ENCODE measurements around the gene ADAM17.
"Not testable (repeated sequence)": the region's sequence is repeated elsewhere in the genome, so short reads cannot be mapped to it uniquely, and the experiment has no call there.

Gene ADAM17

DNA sequence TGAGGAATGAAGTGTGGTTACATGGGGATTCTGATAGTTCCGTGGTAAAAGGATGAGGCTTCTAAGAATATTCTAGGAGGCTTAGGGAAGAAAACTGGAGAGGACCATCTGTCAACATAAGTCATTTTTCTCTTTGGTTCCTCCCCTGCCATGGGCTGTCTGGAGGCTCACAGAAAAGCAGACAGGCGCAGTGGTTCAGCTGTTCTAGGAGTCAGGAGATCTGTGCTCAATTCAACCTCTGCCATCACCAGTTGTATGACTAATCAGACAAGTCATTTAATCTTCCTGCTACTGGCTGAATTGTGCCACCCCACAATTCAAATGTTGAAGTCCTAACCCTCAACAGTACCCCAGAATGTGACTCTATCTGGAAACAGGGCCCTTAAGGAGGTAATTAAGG lies 36.4 kb downstream of the ADAM17 start:
- no peaks in the 10 kb centered on the region for H3K9me3 ChIP-seq (ENCODE audit: control insufficient read depth in 2 of 2, low read length in 2 of 2)
- H3K27ac ChIP-seq (ENCODE audit: low read length) = no peak overlapping the region
- no peak overlapping the region for H3K9ac ChIP-seq (ENCODE audit: low read length in 2 of 2)
- H3K4me1 ChIP-seq (ENCODE audit: control insufficient read depth, insufficient read depth, low read length) = no peaks in the 10 kb centered on the region
- H3K36me3 ChIP-seq (ENCODE audit: control insufficient read depth in 2 of 2, insufficient read depth in 2 of 2, low read length in 2 of 2) = peaks cover 25 to 34% of the 10 kb centered on the region in 2 donors
- no peak overlapping the region for H3K4me3 ChIP-seq (ENCODE audit: low read length in 2 of 2)
- no peaks in the 10 kb centered on the region for H3K27me3 ChIP-seq (ENCODE audit: control insufficient read depth in 1 of 2, insufficient read depth in 2 of 2, low read length in 2 of 2)

DNA sequence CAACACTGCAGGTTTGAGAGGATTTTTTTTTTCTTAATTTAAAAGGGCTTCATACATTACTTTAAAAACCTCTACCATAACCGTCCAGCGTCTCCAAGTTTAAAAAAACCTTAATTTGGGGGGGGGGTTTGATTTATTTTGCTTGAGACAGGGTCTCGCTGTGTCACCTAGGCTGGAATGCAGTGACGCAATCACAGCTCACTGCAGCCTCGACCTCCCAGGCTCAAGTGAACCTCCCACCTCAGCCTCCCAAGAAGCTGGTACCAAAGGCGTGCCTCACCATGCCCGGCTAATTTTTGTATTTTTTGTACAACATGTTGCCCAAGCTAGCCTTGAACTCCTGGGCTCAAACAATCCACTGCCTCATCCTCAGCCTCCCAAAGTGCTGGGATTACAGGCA lies 36.9 kb downstream of the ADAM17 start:
- peaks cover 25 to 33% of the 10 kb centered on the region in 2 donors for H3K36me3 ChIP-seq (ENCODE audit: control insufficient read depth in 2 of 2, insufficient read depth in 2 of 2, low read length in 2 of 2)
- H3K27me3 ChIP-seq (ENCODE audit: control insufficient read depth in 1 of 2, insufficient read depth in 2 of 2, low read length in 2 of 2) = no peaks in the 10 kb centered on the region

DNA sequence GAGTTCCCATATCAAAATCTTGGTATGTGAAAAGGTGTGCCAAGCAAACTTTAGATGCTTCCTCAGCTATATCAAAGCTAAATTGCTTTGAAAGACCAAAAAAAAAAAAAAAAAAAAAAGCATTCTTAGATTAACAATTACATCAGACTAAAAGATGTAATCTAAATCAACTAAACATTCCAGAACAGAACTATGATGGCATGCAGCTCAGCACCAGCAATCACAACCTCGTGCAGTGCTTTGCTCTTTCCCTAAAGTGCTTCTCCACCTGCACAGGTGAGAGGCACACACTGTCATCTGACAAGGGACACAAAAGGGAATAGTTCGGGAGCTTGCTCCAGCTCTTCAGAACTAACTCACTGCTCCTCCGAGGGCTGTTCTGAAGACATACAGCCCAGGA lies 37.5 kb downstream of the ADAM17 start:
- Histone ChIP-seq H3K4me3 (ENCODE audit: low read length in 2 of 2) (no peak overlapping the region), H3K4me1 (ENCODE audit: control insufficient read depth, insufficient read depth, low read length) (no peaks in the 10 kb centered on the region), H3K36me3 (ENCODE audit: control insufficient read depth in 2 of 2, insufficient read depth in 2 of 2, low read length in 2 of 2) (peaks cover 28 to 34% of the 10 kb centered on the region in 2 donors), H3K27ac (ENCODE audit: low read length) (no peak overlapping the region), H3K27me3 (ENCODE audit: control insufficient read depth in 1 of 2, insufficient read depth in 2 of 2, low read length in 2 of 2) (no peaks in the 10 kb centered on the region), H3K9me3 (ENCODE audit: control insufficient read depth in 2 of 2, low read length in 2 of 2) (no peaks in the 10 kb centered on the region), H3K9ac (ENCODE audit: low read length in 2 of 2) (no peak overlapping the region)

More for the DNA sequence above, 36.9 kb downstream of the ADAM17 start:
- no peaks in the 10 kb centered on the region for H3K9me3 ChIP-seq (ENCODE audit: control insufficient read depth in 2 of 2, low read length in 2 of 2)
- no peak overlapping the region for H3K4me3 ChIP-seq (ENCODE audit: low read length in 2 of 2)
- no peaks in the 10 kb centered on the region for H3K4me1 ChIP-seq (ENCODE audit: control insufficient read depth, insufficient read depth, low read length)
- no peak overlapping the region for H3K27ac ChIP-seq (ENCODE audit: low read length)
- H3K9ac ChIP-seq (ENCODE audit: low read length in 2 of 2) = no peak overlapping the region

- H3K27ac ChIP-seq (ENCODE audit: low read length) = no peak overlapping the region
- peaks cover 31 to 38% of the 10 kb centered on the region in 2 donors for H3K36me3 ChIP-seq (ENCODE audit: control insufficient read depth in 2 of 2, insufficient read depth in 2 of 2, low read length in 2 of 2)
- H3K4me1 ChIP-seq (ENCODE audit: control insufficient read depth, insufficient read depth, low read length) = no peaks in the 10 kb centered on the region
- no peaks in the 10 kb centered on the region for H3K9me3 ChIP-seq (ENCODE audit: control insufficient read depth in 2 of 2, low read length in 2 of 2)
- no peak overlapping the region for H3K4me3 ChIP-seq (ENCODE audit: low read length in 2 of 2)
- no peaks in the 10 kb centered on the region for H3K27me3 ChIP-seq (ENCODE audit: control insufficient read depth in 1 of 2, insufficient read depth in 2 of 2, low read length in 2 of 2)
- no peak overlapping the region for H3K9ac ChIP-seq (ENCODE audit: low read length in 2 of 2)
Measured at GRCh38 chr2:9517118-9517782, 38.4 kb downstream of the ADAM17 start.

DNA sequence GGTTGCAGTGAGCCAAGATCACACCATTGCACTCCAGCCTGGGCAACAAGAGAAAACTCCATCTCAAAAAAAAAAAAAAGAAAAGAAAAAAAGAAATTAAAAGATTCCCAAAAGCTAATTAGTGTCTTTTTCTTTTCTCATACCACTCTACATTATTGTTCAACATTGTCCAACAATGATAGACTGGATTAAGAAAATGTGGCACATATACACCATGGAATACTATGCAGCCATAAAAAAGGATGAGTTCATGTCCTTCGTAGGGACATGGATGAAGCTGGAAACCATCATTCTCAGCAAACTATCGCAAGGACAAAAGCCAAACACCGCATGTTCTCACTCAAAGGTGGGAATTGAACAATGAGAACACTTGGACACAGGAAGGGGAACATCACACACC lies 41.7 kb downstream of the ADAM17 start:
- not testable (repeated sequence) for H3K27me3 ChIP-seq (ENCODE audit: control insufficient read depth in 1 of 2, insufficient read depth in 2 of 2, low read length in 2 of 2); H3K4me1 ChIP-seq (ENCODE audit: control insufficient read depth, insufficient read depth, low read length); H3K9ac ChIP-seq (ENCODE audit: low read length in 2 of 2); H3K9me3 ChIP-seq (ENCODE audit: control insufficient read depth in 2 of 2, low read length in 2 of 2); H3K4me3 ChIP-seq (ENCODE audit: low read length in 2 of 2); H3K27ac ChIP-seq (ENCODE audit: low read length)
- H3K36me3 ChIP-seq (ENCODE audit: control insufficient read depth in 2 of 2, insufficient read depth in 2 of 2, low read length in 2 of 2) = peaks cover 19 to 25% of the 10 kb centered on the region in 2 donors

GRCh38 chr2:9508931-9509330 lies 46.7 kb downstream of the ADAM17 start:
- no peak overlapping the region for H3K9ac ChIP-seq (ENCODE audit: low read length in 2 of 2)
- H3K36me3 ChIP-seq (ENCODE audit: control insufficient read depth in 2 of 2, insufficient read depth in 2 of 2, low read length in 2 of 2) = peaks cover 17 to 22% of the 10 kb centered on the region in 2 donors
- H3K27me3 ChIP-seq (ENCODE audit: control insufficient read depth in 1 of 2, insufficient read depth in 2 of 2, low read length in 2 of 2) = no peaks in the 10 kb centered on the region
- no peak overlapping the region for H3K27ac ChIP-seq (ENCODE audit: low read length)
- H3K4me1 ChIP-seq (ENCODE audit: control insufficient read depth, insufficient read depth, low read length) = no peaks in the 10 kb centered on the region
- H3K4me3 ChIP-seq (ENCODE audit: low read length in 2 of 2) = no peak overlapping the region
- H3K9me3 ChIP-seq (ENCODE audit: control insufficient read depth in 2 of 2, low read length in 2 of 2) = no peaks in the 10 kb centered on the region

DNA sequence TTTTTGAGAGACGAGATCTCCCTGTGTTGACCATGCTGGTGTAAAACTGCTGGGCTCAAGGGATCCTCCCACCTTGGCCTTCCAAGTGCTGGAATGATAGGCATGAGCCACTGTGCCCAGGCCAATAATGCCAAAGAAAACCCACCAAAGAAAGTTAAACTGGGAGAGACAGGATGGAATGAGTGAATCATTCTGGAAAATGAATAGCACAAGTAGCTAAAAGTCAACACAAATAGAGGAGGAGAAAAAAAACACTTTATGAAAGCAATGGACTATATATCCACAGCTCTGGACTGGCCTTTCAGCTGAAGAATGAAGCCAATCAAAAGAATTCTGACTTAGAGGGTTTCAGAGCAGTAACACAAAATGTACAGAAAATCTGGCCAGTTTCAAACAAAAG lies 57.4 kb downstream of the ADAM17 start:
- Histone ChIP-seq H3K9me3 (ENCODE audit: control insufficient read depth in 2 of 2, low read length in 2 of 2) (no peaks in the 10 kb centered on the region), H3K9ac (ENCODE audit: low read length in 2 of 2) (no peak overlapping the region), H3K4me3 (ENCODE audit: low read length in 2 of 2) (no peak overlapping the region), H3K4me1 (ENCODE audit: control insufficient read depth, insufficient read depth, low read length) (no peaks in the 10 kb centered on the region), H3K27me3 (ENCODE audit: control insufficient read depth in 1 of 2, insufficient read depth in 2 of 2, low read length in 2 of 2) (no peaks in the 10 kb centered on the region), H3K36me3 (ENCODE audit: control insufficient read depth in 2 of 2, insufficient read depth in 2 of 2, low read length in 2 of 2) (peaks cover 33 to 35% of the 10 kb centered on the region in 2 donors), H3K27ac (ENCODE audit: low read length) (no peak overlapping the region)

- Histone ChIP-seq H3K27me3 (ENCODE audit: control insufficient read depth in 1 of 2, insufficient read depth in 2 of 2, low read length in 2 of 2) (no peaks in the 10 kb centered on the region), H3K9me3 (ENCODE audit: control insufficient read depth in 2 of 2, low read length in 2 of 2) (no peaks in the 10 kb centered on the region), H3K4me3 (ENCODE audit: low read length in 2 of 2) (no peak overlapping the region), H3K4me1 (ENCODE audit: control insufficient read depth, insufficient read depth, low read length) (no peaks in the 10 kb centered on the region), H3K27ac (ENCODE audit: low read length) (no peak overlapping the region), H3K9ac (ENCODE audit: low read length in 2 of 2) (no peak overlapping the region), H3K36me3 (ENCODE audit: control insufficient read depth in 2 of 2, insufficient read depth in 2 of 2, low read length in 2 of 2) (peaks cover 35 to 38% of the 10 kb centered on the region in 2 donors)
Measured at GRCh38 chr2:9497017-9497416, 58.6 kb downstream of the ADAM17 start.

DNA sequence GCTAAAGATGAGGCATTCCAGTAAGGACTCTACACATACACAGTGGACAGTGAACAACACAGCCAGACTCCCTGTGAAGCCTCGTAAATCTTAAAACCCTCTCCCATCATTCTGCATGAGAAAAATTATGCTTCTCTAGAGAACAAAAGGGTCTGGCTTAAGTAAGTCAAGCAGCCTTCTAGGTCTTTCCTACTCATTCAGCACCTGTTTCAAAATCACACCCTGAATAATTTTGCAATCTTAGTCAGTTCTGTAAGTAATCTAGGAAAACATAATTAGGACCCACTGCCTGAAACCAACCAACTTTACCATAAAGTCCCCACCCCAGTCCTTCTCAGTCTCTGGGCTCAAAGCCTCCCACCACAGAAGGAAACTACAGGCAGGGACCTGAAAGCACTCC lies 61.5 kb downstream of the ADAM17 start:
- no peaks in the 10 kb centered on the region for H3K27me3 ChIP-seq (ENCODE audit: control insufficient read depth in 1 of 2, insufficient read depth in 2 of 2, low read length in 2 of 2)
- peaks cover 46 to 55% of the 10 kb centered on the region in 2 donors for H3K36me3 ChIP-seq (ENCODE audit: control insufficient read depth in 2 of 2, insufficient read depth in 2 of 2, low read length in 2 of 2)
- H3K4me3 ChIP-seq (ENCODE audit: low read length in 2 of 2) = no peak overlapping the region
- H3K27ac ChIP-seq (ENCODE audit: low read length) = no peak overlapping the region
- no peaks in the 10 kb centered on the region for H3K9me3 ChIP-seq (ENCODE audit: control insufficient read depth in 2 of 2, low read length in 2 of 2)
- no peak overlapping the region for H3K9ac ChIP-seq (ENCODE audit: low read length in 2 of 2)
- no peaks in the 10 kb centered on the region for H3K4me1 ChIP-seq (ENCODE audit: control insufficient read depth, insufficient read depth, low read length)

DNA sequence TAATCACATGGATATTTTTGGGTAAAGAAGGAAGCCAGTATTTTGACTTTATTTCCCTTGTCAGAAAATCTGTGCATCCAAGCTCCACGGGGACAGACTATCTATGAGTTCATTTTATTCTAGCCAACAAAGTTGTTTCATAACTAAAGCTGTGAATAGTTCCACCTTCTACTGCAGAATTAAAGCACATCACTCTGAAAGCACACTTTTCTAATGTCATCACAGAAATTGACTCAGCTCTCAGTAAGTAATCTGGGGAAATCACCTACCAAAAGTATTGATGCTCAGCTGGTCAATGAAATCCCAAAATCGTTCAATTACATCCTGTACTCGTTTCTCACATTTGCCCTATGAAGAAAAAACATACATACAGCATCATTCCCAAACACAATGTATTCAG lies 62.2 kb downstream of the ADAM17 start:
- Histone ChIP-seq H3K27me3 (ENCODE audit: control insufficient read depth in 1 of 2, insufficient read depth in 2 of 2, low read length in 2 of 2) (no peaks in the 10 kb centered on the region), H3K9ac (ENCODE audit: low read length in 2 of 2) (no peak overlapping the region), H3K36me3 (ENCODE audit: control insufficient read depth in 2 of 2, insufficient read depth in 2 of 2, low read length in 2 of 2) (peaks cover 46 to 55% of the 10 kb centered on the region in 2 donors), H3K4me3 (ENCODE audit: low read length in 2 of 2) (no peak overlapping the region), H3K27ac (ENCODE audit: low read length) (no peak overlapping the region), H3K9me3 (ENCODE audit: control insufficient read depth in 2 of 2, low read length in 2 of 2) (no peaks in the 10 kb centered on the region), H3K4me1 (ENCODE audit: control insufficient read depth, insufficient read depth, low read length) (no peaks in the 10 kb centered on the region)

- H3K4me1 ChIP-seq (ENCODE audit: control insufficient read depth, insufficient read depth, low read length) = no peaks in the 10 kb centered on the region
- H3K9ac ChIP-seq (ENCODE audit: low read length in 2 of 2) = no peak overlapping the region
- H3K36me3 ChIP-seq (ENCODE audit: control insufficient read depth in 2 of 2, insufficient read depth in 2 of 2, low read length in 2 of 2) = peaks cover 47 to 58% of the 10 kb centered on the region in 2 donors
- H3K9me3 ChIP-seq (ENCODE audit: control insufficient read depth in 2 of 2, low read length in 2 of 2) = no peaks in the 10 kb centered on the region
- no peak overlapping the region for H3K27ac ChIP-seq (ENCODE audit: low read length)
- no peak overlapping the region for H3K4me3 ChIP-seq (ENCODE audit: low read length in 2 of 2)
- H3K27me3 ChIP-seq (ENCODE audit: control insufficient read depth in 1 of 2, insufficient read depth in 2 of 2, low read length in 2 of 2) = no peaks in the 10 kb centered on the region
Measured at GRCh38 chr2:9492927-9493326, 62.7 kb downstream of the ADAM17 start.
